GM12878 (cell line): ENCODE data around the gene KCNS1. TPM values are rescaled to one million over a fixed set of nuclear protein-coding genes. Genes with fewer than 3 reads are reported as not detected.

Experiments used
- ATAC-seq: fragments of 200-7000 bp; cut with Tn5 transposase; 3 replicates; pipeline ENCODE4 v1.9.1; 2020; ENCODE audit warnings: mild to moderate bottlenecking, moderate library complexity
- BruUV-seq: library from RNA; stranded (reverse); fragments of 400-500 nt; replicated peaks from 2 replicates; lab custom pipeline; 2021; lab: Mats Ljungman, UMichigan
- CTCF ChIA-PET: fragments of 300-600 bp; sonication (Branson Sonifier 250); formaldehyde crosslinking; extraction: SDS; loops from one replicate; lab custom pipeline; 2021; ENCODE audit warnings: inconsistent platforms; lab: Yijun Ruan, JAX
- POLR2A ChIA-PET: fragments of 350-600 bp; formaldehyde crosslinking; extraction: SDS; loops from one replicate; lab custom pipeline; 2021; ENCODE audit warnings: inconsistent platforms; lab: Charles Lee
- RAD21 ChIA-PET: fragments of 300-600 bp; sonication (Branson Sonifier 250); formaldehyde crosslinking; loops from one replicate; lab custom pipeline; 2023; ENCODE audit warnings: antibody characterized with exemption; ENCODE audit not compliant: unreplicated experiment; lab: Charles Lee
- SMC1A ChIA-PET: fragments of 300-600 bp; sonication (Branson Sonifier 250); formaldehyde crosslinking; loops from one replicate; lab custom pipeline; 2023; ENCODE audit not compliant: unreplicated experiment, uncharacterized antibody; lab: Charles Lee
- DNase-seq: peaks from one replicate; pipeline ENCODE4 v3.0.0-alpha.2; 2011; ENCODE audit warnings: low read depth, low spot score
- FAIRE-seq: peaks from 3 replicates; lab custom pipeline; 2011; peaks lifted over from hg19 to GRCh38; lab: Jason Lieb, UNC
- H2AFZ ChIP-seq: 2 replicates; pipeline ENCODE4 v1.6.0; 2011; ENCODE audit warnings: low read depth, low read length, control low read depth; ENCODE audit not compliant: control insufficient read depth
- H3K27ac ChIP-seq: 2 replicates; pipeline ENCODE4 v1.5.1; 2011; ENCODE audit warnings: control low read depth; ENCODE audit not compliant: control insufficient read depth, insufficient read depth
- H3K27me3 ChIP-seq, 2 experiments: replicated peaks in 1 of 2; 2 replicates each; pipeline versions ENCODE4 v1.6.0 to v1.6.1; 2011; ENCODE audit warnings: low read length in 1 of 2; ENCODE audit not compliant: control insufficient read depth in 2 of 2, insufficient read depth in 2 of 2
- H3K36me3 ChIP-seq, 2 experiments: 2 replicates each; pipeline ENCODE4 v1.5.1; 2011; ENCODE audit warnings: low read length in 1 of 2; ENCODE audit not compliant: control insufficient read depth in 2 of 2, insufficient read depth in 2 of 2
- H3K4me1 ChIP-seq: 2 replicates; pipeline ENCODE4 v1.6.1; 2011; ENCODE audit warnings: mild to moderate bottlenecking, low read length, moderate library complexity, mixed read lengths; ENCODE audit not compliant: control insufficient read depth, insufficient read depth
- H3K4me2 ChIP-seq: 2 replicates; pipeline ENCODE4 v1.6.0; 2011; ENCODE audit warnings: control low read depth; ENCODE audit not compliant: control insufficient read depth, insufficient read depth
- H3K4me3 ChIP-seq: fragments of 200-600 bp; sonication (generic); 2 replicates; pipeline ENCODE4 v1.5.1; 2016
- H3K79me2 ChIP-seq: 2 replicates; pipeline ENCODE4 v1.6.0; 2011; ENCODE audit warnings: low read length; ENCODE audit not compliant: control insufficient read depth, insufficient read depth
- H3K9ac ChIP-seq: 2 replicates; pipeline ENCODE4 v1.8.0; 2011; ENCODE audit warnings: low read length, control low read depth, mixed read lengths; ENCODE audit not compliant: control insufficient read depth, insufficient read depth
- H3K9me3 ChIP-seq: replicated peaks from 3 replicates; pipeline ENCODE4 v1.5.1; 2011; ENCODE audit warnings: mild to moderate bottlenecking, low read length; ENCODE audit not compliant: control insufficient read depth, insufficient read depth
- H4K20me1 ChIP-seq: 2 replicates; pipeline ENCODE4 v1.6.0; 2011; ENCODE audit not compliant: control insufficient read depth, insufficient read depth
- CEBPB ChIP-seq, 2 experiments: fragments of 150-350 bp in 1 of 2; IDR thresholded peaks; 2 replicates each; pipeline ENCODE4 v1.6.1; 2012 to 2014; ENCODE audit warnings: low read depth in 2 of 2, low read length in 2 of 2, borderline replicate concordance in 1 of 2, inconsistent platforms in 1 of 2
- CHD1 ChIP-seq: IDR thresholded peaks from 2 replicates; pipeline ENCODE4 v1.6.1; 2012; ENCODE audit warnings: low read depth, low read length, improper control_type of control experiment
- CHD2 ChIP-seq: IDR thresholded peaks from 2 replicates; pipeline ENCODE4 v1.6.1; 2011; ENCODE audit warnings: low read depth, low read length, improper control_type of control experiment, borderline replicate concordance
- CHD4 ChIP-seq: fragments of 200-600 bp; sonication (generic); IDR thresholded peaks from 2 replicates; pipeline ENCODE4 v1.6.1; 2016; ENCODE audit warnings: mild to moderate bottlenecking
- CREB1 ChIP-seq: IDR thresholded peaks from 2 replicates; pipeline ENCODE4 v1.6.1; 2012; ENCODE audit warnings: low read depth, mild to moderate bottlenecking, inconsistent platforms
- E4F1 ChIP-seq: fragments of 450-650 bp; IDR thresholded peaks from 2 replicates; pipeline ENCODE4 v1.6.1; 2018; ENCODE audit warnings: borderline replicate concordance, mild to moderate bottlenecking; ENCODE audit not compliant: partially characterized antibody
- EZH2 ChIP-seq: IDR thresholded peaks from 2 replicates; pipeline ENCODE4 v1.6.1; 2012; ENCODE audit warnings: low read depth, mild to moderate bottlenecking, control low read depth, inconsistent platforms, low read length, borderline replicate concordance; ENCODE audit not compliant: control insufficient read depth
- FOS ChIP-seq: IDR thresholded peaks from 3 replicates; pipeline ENCODE4 v1.6.1; 2011; ENCODE audit warnings: borderline replicate concordance; ENCODE audit not compliant: insufficient read length; ENCODE audit errors: extremely low read depth
- IRF4 ChIP-seq: IDR thresholded peaks from 2 replicates; pipeline ENCODE4 v1.6.1; 2011; ENCODE audit warnings: low read depth, low read length
- NFIC ChIP-seq: IDR thresholded peaks from 2 replicates; pipeline ENCODE4 v1.6.1; 2012; ENCODE audit warnings: low read depth, mild to moderate bottlenecking, inconsistent platforms, low read length, moderate library complexity
- POLR2AphosphoS2 ChIP-seq: IDR thresholded peaks from 2 replicates; pipeline ENCODE4 v1.6.1; 2011; ENCODE audit warnings: low read depth, mild to moderate bottlenecking, low read length, improper control_type of control experiment, moderate library complexity
- POU2F2 ChIP-seq: IDR thresholded peaks from 3 replicates; pipeline ENCODE4 v1.6.1; 2011; ENCODE audit warnings: low read depth, mild to moderate bottlenecking, low read length, borderline replicate concordance
- RCOR1 ChIP-seq: conservative IDR thresholded peaks from 2 replicates; pipeline ENCODE4 v1.6.1; 2012; ENCODE audit warnings: low read depth, low read length, improper control_type of control experiment
- ZBTB4 ChIP-seq: fragments of 450-650 bp; formaldehyde crosslinking; IDR thresholded peaks from 2 replicates; pipeline ENCODE4 v1.4.0; 2022; ENCODE audit warnings: mild to moderate bottlenecking, moderate library complexity
- WGBS: methylation state at CpG from one replicate; pipeline ENCODE4 v1.1.6; 2016; ENCODE audit warnings: low lambda C conversion rate; ENCODE audit not compliant: insufficient replicate concordance, insufficient coverage; ENCODE audit errors: missing lambda C conversion rate; 5-methylcytosine and 5-hydroxymethylcytosine counted together
- in situ Hi-C: fragments of 300-500 bp; cut with MboI; formaldehyde crosslinking; loops from 9 replicates; pipeline ENCODE4 v1.14.3; 2018; ENCODE audit warnings: mixed read lengths
- intact Hi-C: fragments of 100-400 bp; cut with micrococcal nuclease; formaldehyde crosslinking; loops from one replicate; pipeline ENCODE4 v1.14.2; 2022; ENCODE audit not compliant: unreplicated experiment
- polyA plus RNA-seq, 11 experiments: library from polyadenylated mRNA; depleted of rRNA in 4 of 11; unstranded in 6 of 11; stranded (reverse) in 5 of 11; fragments of >200 nt; fragmentation: Nextera tagmentation in 4 of 11; fragmentation: Illumina TruSeq in 1 of 11; extraction: Ambion mirVana in 4 of 11; extraction: Trizol in 1 of 11; gene quantifications; 1 replicate in 1 of 11; 2 replicates in 10 of 11; pipeline versions ENCODE4 v1.2.1 to v1.2.3, GENCODE V29; 2011 to 2016; ENCODE audit warnings: inconsistent platforms in 2 of 11, missing spikeins in 2 of 11, low read depth in 1 of 11
- total RNA-seq, 4 experiments: library from RNA; depleted of rRNA in 3 of 4; stranded (reverse); fragments of >200 nt in 3 of 4; fragmentation: Illumina TruSeq in 1 of 4; extraction: Trizol in 1 of 4; gene quantifications; 2 replicates each; pipeline versions ENCODE4 v1.2.1 to v1.2.3, GENCODE V29; 2013 to 2021

KCNS1 gene
- total and polyA plus RNA-seq, 10 of the 15 experiments (the other 5 are each of a cell fraction or from before 2014, with no cell fraction given): not detected

- no peak overlapping the region for H3K27ac ChIP-seq
- POLR2A ChIA-PET: no interaction called here
- TF ChIP-seq CHD1 (no peak), FOS (no peak), CEBPB (IDR thresholded peaks at IDR 0.05; ENCODE audit: borderline replicate concordance in 1 of 2, low read depth in 2 of 2, low read length in 2 of 2) (no peak), ZBTB4 (CRISPR knock-in tag) (no peak), RCOR1 (no peak), EZH2 (no peak), CHD2 (no peak), E4F1 (no peak), CREB1 (no peak), IRF4 (no peak), POU2F2 (no peak), POLR2AphosphoS2 (no peak), CHD4 (no peak), NFIC (no peak)
- FAIRE-seq (no peak), ATAC-seq (no peak), DNase-seq (no peak)
- H3K4me1 ChIP-seq: no peaks in the 10 kb centered on the region
- peaks cover 0 to 7% of the 10 kb centered on the region in 2 experiments; a peak in 2 of 4 replicates for H3K36me3 ChIP-seq
- intact Hi-C loops (no loop called here), in situ Hi-C loops (no loop called here)
- H3K27me3 ChIP-seq: no peaks in the 10 kb centered on the region
- H3K79me2 ChIP-seq: no peaks in the 10 kb centered on the region
- no peaks in the 10 kb centered on the region for H4K20me1 ChIP-seq
- H2AFZ ChIP-seq: no peak overlapping the region
- no TSS peak for BruUV-seq
- H3K4me2 ChIP-seq: no peak overlapping the region
- WGBS: 96% methylated on average over 3 of the region's 3 CpGs
- RAD21 ChIA-PET: no interaction called here
- H3K4me3 ChIP-seq: no peak overlapping the region
- CTCF ChIA-PET: interaction anchor here (0.7 to 4.5 kb wide), 3 partner anchors 47 to 204 kb away, joined by 3 to 36 read pairs (median 3); no protein-coding TSS in a partner anchor
- SMC1A ChIA-PET: interaction anchor here (8.3 kb wide), 1 partner anchor 40 kb away, joined by 82 read pairs; no protein-coding TSS in a partner anchor
- H3K9me3 ChIP-seq: no peaks in the 10 kb centered on the region
- H3K9ac ChIP-seq: no peak overlapping the region
Measured at GRCh38 chr20:45090481-45090880, 10.4 kb downstream of the KCNS1 start.
